GM23338 (cell line): Measurements from ENCODE around the gene NCKAP5. TPM values are rescaled to one million over a fixed set of nuclear protein-coding genes. Genes with fewer than 3 reads are reported as not detected.

Source experiments
- ATAC-seq: fragments of 200-7000 bp; cut with Tn5 transposase; 3 replicates; pipeline ENCODE4 v1.9.1; 2020
- DNase-seq: peaks from one replicate; pipeline ENCODE4 v3.0.0-alpha.2; 2015; ENCODE audit warnings: low spot score
- H2AFZ ChIP-seq: fragments of 200-600 bp; sonication (generic); 2 replicates; pipeline ENCODE4 v1.8.0; 2016; ENCODE audit warnings: antibody characterized with exemption, mild to moderate bottlenecking, moderate library complexity
- H3F3A ChIP-seq: fragments of 200-600 bp; sonication (generic); replicated peaks from 2 replicates; pipeline ENCODE4 v1.8.0; 2017; ENCODE audit warnings: antibody characterized with exemption, mixed run types, low read depth
- H3K27ac ChIP-seq: fragments of 200-600 bp; sonication (generic); 2 replicates; pipeline ENCODE4 v1.6.1; 2016; ENCODE audit warnings: low read depth
- H3K27me3 ChIP-seq: fragments of 200-600 bp; sonication (generic); 2 replicates; pipeline ENCODE4 v1.8.0; 2016; ENCODE audit warnings: mild to moderate bottlenecking, mixed run types, moderate library complexity; ENCODE audit not compliant: insufficient read depth
- H3K36me3 ChIP-seq: fragments of 200-600 bp; sonication (generic); 2 replicates; pipeline ENCODE4 v1.8.0; 2016; ENCODE audit warnings: mild to moderate bottlenecking; ENCODE audit not compliant: insufficient read depth
- H3K4me1 ChIP-seq: fragments of 200-600 bp; sonication (generic); 2 replicates; pipeline ENCODE4 v1.8.0; 2016; ENCODE audit warnings: mild to moderate bottlenecking, moderate library complexity; ENCODE audit not compliant: insufficient read depth
- H3K4me2 ChIP-seq: fragments of 200-600 bp; sonication (generic); 2 replicates; pipeline ENCODE4 v1.7.1; 2017; ENCODE audit warnings: mixed run types
- H3K4me3 ChIP-seq: fragments of 200-600 bp; sonication (generic); 2 replicates; pipeline ENCODE4 v1.6.1; 2016; ENCODE audit warnings: mixed run types
- H3K79me2 ChIP-seq: fragments of 200-600 bp; sonication (generic); replicated peaks from 2 replicates; pipeline ENCODE4 v1.8.0; 2017; ENCODE audit warnings: mild to moderate bottlenecking; ENCODE audit not compliant: insufficient read depth
- H3K9me2 ChIP-seq: fragments of 200-600 bp; sonication (generic); 2 replicates; pipeline ENCODE4 v1.8.0; 2017; ENCODE audit not compliant: insufficient read depth
- H4K20me1 ChIP-seq: fragments of 200-600 bp; sonication (generic); replicated peaks from 2 replicates; pipeline ENCODE4 v1.8.0; 2017; ENCODE audit warnings: mild to moderate bottlenecking; ENCODE audit not compliant: insufficient read depth
- H3K27ac Mint-ChIP-seq: 2 replicates; pipeline ENCODE4 v1.8.0; 2020; ENCODE audit warnings: inconsistent platforms, mild to moderate bottlenecking, moderate library complexity, mixed read lengths
- H3K27me3 Mint-ChIP-seq: 3 replicates; pipeline ENCODE4 v1.8.0; 2022; ENCODE audit warnings: low read depth, mild to moderate bottlenecking, moderate library complexity, mixed read lengths, inconsistent platforms; ENCODE audit not compliant: insufficient read depth, poor library complexity
- H3K36me3 Mint-ChIP-seq: 3 replicates; pipeline ENCODE4 v1.8.0; 2021; ENCODE audit warnings: low read depth, mild to moderate bottlenecking, inconsistent platforms, moderate library complexity, mixed read lengths
- H3K4me1 Mint-ChIP-seq: 3 replicates; pipeline ENCODE4 v1.8.0; 2020; ENCODE audit warnings: mild to moderate bottlenecking, inconsistent platforms, mixed read lengths
- H3K4me3 Mint-ChIP-seq: 3 replicates; pipeline ENCODE4 v1.8.0; 2021; ENCODE audit warnings: moderate library complexity, mild to moderate bottlenecking, inconsistent platforms, mixed read lengths
- H3K9me3 Mint-ChIP-seq: 3 replicates; pipeline ENCODE4 v1.8.0; 2020; ENCODE audit warnings: moderate library complexity, mild to moderate bottlenecking, inconsistent platforms, mixed read lengths
- CREB1 ChIP-seq: fragments of 250-450 bp; sonication (Bioruptor Pico); IDR thresholded peaks from 2 replicates; pipeline ENCODE4 v1.5.0; 2020; ENCODE audit warnings: low read depth, mild to moderate bottlenecking, moderate library complexity
- CTCF ChIP-seq, 2 experiments: fragments of 200-600 bp in 1 of 2; sonication (generic) in 1 of 2; conservative IDR thresholded peaks; 2 replicates each; pipeline versions ENCODE4 v1.5.1 to v1.6.1; 2016 to 2017; ENCODE audit warnings: antibody characterized with exemption in 2 of 2, low read depth in 2 of 2, mild to moderate bottlenecking in 2 of 2, moderate library complexity in 1 of 2
- ETS1 ChIP-seq: IDR thresholded peaks from 2 replicates; pipeline ENCODE4 v1.6.1; 2016; ENCODE audit warnings: antibody characterized with exemption
- EZH2 ChIP-seq: fragments of 200-600 bp; sonication (generic); IDR thresholded peaks from one replicate; pipeline ENCODE4 v1.8.0; 2017; ENCODE audit warnings: antibody characterized with exemption, mild to moderate bottlenecking, low read depth; ENCODE audit not compliant: unreplicated experiment
- EZH2phosphoT487 ChIP-seq: fragments of 200-600 bp; sonication (generic); IDR thresholded peaks from one replicate; pipeline ENCODE4 v1.8.1; 2018; ENCODE audit warnings: antibody characterized with exemption; ENCODE audit not compliant: unreplicated experiment
- JUNB ChIP-seq: IDR thresholded peaks from one replicate; pipeline ENCODE4 v1.6.1; 2016; ENCODE audit warnings: antibody characterized with exemption; ENCODE audit not compliant: unreplicated experiment
- NANOG ChIP-seq: IDR thresholded peaks from 2 replicates; pipeline ENCODE4 v1.6.1; 2016; ENCODE audit warnings: antibody characterized with exemption, borderline replicate concordance
- POLR2AphosphoS5 ChIP-seq: IDR thresholded peaks from 2 replicates; pipeline ENCODE4 v1.6.1; 2016; ENCODE audit warnings: antibody characterized with exemption, low read depth
- REST ChIP-seq: IDR thresholded peaks from one replicate; pipeline ENCODE4 v1.6.1; 2018; ENCODE audit warnings: antibody characterized with exemption; ENCODE audit not compliant: unreplicated experiment
- STAT1 ChIP-seq: IDR thresholded peaks from one replicate; pipeline ENCODE4 v1.6.1; 2016; ENCODE audit warnings: antibody characterized with exemption; ENCODE audit not compliant: unreplicated experiment
- ZNF114 ChIP-seq: fragments of 250-450 bp; sonication (Bioruptor Pico); IDR thresholded peaks from 2 replicates; pipeline ENCODE4 v1.5.0; 2020; ENCODE audit warnings: mild to moderate bottlenecking, moderate library complexity
- ZNF331 ChIP-seq: fragments of 250-450 bp; sonication (Bioruptor Pico); IDR thresholded peaks from 2 replicates; pipeline ENCODE4 v1.5.0; 2020; ENCODE audit warnings: low read depth, mild to moderate bottlenecking, moderate library complexity
- ZNF462 ChIP-seq: fragments of 250-450 bp; sonication (Bioruptor Pico); IDR thresholded peaks from 2 replicates; pipeline ENCODE4 v1.5.0; 2020; ENCODE audit warnings: mild to moderate bottlenecking, moderate library complexity
- polyA plus RNA-seq: library from polyadenylated mRNA; unstranded; fragments of >200 nt; fragmentation: Nextera tagmentation; extraction: Ambion mirVana; gene quantifications from 2 replicates; pipeline ENCODE4 v1.2.1, GENCODE V29; 2016
- total RNA-seq: library from RNA; depleted of rRNA; stranded (reverse); fragments of >200 nt; shearing (Covaris generic); gene quantifications from 2 replicates; pipeline ENCODE4 v1.2.3, GENCODE V29; 2014

The NCKAP5 gene
- total and polyA plus RNA-seq, 2 experiments from 2014 or later, result 0.34 to 0.73 TPM

GRCh38 chr2:133495226-133495625, 73.0 kb downstream of the NCKAP5 start:
- no peak overlapping the region for H3K27ac ChIP-seq

More at GRCh38 chr2:133495226-133495625, 73.0 kb downstream of the NCKAP5 start:
- Histone ChIP-seq H3K4me3 (no peak overlapping the region), H3K36me3 (no peaks in the 10 kb centered on the region), H4K20me1 (no peaks in the 10 kb centered on the region), H3K27me3 (no peaks in the 10 kb centered on the region), H3K9me2 (no peaks in the 10 kb centered on the region), H2AFZ (no peak overlapping the region), H3K79me2 (no peaks in the 10 kb centered on the region), H3F3A (no peaks in the 10 kb centered on the region), H3K4me2 (no peak overlapping the region), H3K4me1 (peaks cover 13% of the 10 kb centered on the region; the same call in 1 of the 2 replicates)
- Mint-ChIP-seq H3K27ac (no peak overlapping the region), H3K36me3 (no peaks in the 10 kb centered on the region), H3K4me1 (peaks cover 23% of the 10 kb centered on the region), H3K27me3 (no peaks in the 10 kb centered on the region), H3K4me3 (no peak overlapping the region), H3K9me3 (no peaks in the 10 kb centered on the region)
- TF ChIP-seq STAT1 (no peak), REST (no peak), POLR2AphosphoS5 (no peak), ETS1 (no peak), CTCF (conservative IDR thresholded peaks at IDR 0.05; ENCODE audit: low read depth in 2 of 2) (no peak), ZNF462 (CRISPR knock-in tag) (no peak), EZH2phosphoT487 (no peak), EZH2 (no peak), JUNB (no peak), NANOG (no peak), ZNF114 (no peak), CREB1 (CRISPR knock-in tag) (no peak), ZNF331 (CRISPR knock-in tag) (no peak)
- no peak for ATAC-seq
- no peak for DNase-seq
